GM12864 (cell line): ENCODE data around the gene STAMBPL1.

ENCODE experiments used
- DNase-seq: peaks from one replicate; pipeline ENCODE4 v3.0.0-alpha.2; 2011; ENCODE audit warnings: low read depth
- H3K4me3 ChIP-seq: 2 replicates; pipeline ENCODE4 v1.5.1; 2011; ENCODE audit warnings: mild to moderate bottlenecking, low read depth, low read length, control low read depth
- CTCF ChIP-seq: IDR thresholded peaks from 2 replicates; pipeline ENCODE4 v1.5.1; 2011; ENCODE audit warnings: low read depth, mild to moderate bottlenecking, moderate library complexity, low read length, control low read depth, inconsistent platforms; ENCODE audit errors: missing control alignments

STAMBPL1 gene

GRCh38 chr10:88933564-88933963 lies 53.5 kb downstream of the STAMBPL1 start:
- TF ChIP-seq CTCF: no peak
- DNase-seq: no peak
- H3K4me3 ChIP-seq: no peak overlapping the region

- H3K4me3 ChIP-seq: no peak overlapping the region
- peak; percentile 78 for DNase-seq
- TF ChIP-seq CTCF: peak; percentile 84
These were observed 55.0 kb downstream of the STAMBPL1 start for GRCh38 chr10:88934900-88935672.

DNA sequence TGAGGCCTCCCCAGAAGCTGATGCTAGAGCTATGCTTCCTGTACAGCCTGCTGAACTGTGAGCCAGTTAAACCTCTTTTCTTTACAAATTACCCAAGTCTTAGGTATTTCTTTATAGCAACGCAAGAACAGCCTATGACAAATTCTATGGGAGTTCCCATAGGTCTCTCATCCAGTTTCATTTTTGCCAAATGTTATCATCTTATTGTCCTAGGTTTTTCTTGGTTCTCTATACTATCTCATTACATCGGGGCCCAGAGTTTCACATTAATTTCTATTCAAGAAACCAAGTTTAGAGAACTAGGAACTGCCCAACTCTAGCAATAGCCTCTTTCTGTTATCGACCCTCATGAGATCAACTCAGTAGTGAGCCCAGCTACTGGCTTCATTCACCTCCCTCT lies 56.6 kb downstream of the STAMBPL1 start:
- TF ChIP-seq CTCF: no peak
- H3K4me3 ChIP-seq: no peak overlapping the region
- no peak for DNase-seq

DNA sequence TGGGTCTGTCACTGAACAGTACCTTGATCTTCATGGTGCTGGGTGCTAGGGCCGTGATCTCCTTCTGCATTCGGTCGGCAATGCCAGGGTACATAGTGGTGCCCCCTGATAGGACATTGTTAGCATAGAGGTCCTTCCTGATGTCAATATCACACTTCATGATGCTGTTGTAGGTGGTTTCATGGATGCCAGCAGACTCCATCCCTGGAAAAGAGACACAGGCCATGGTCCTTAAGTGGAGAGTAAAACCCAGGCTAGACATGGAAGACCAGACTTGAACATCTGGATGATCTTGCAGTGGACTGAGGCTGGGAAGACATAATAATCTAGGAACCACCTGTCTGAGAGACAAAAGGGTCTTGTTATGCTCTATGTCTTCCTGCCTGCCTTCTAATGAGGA lies 58.0 kb downstream of the STAMBPL1 start:
- DNase-seq: no peak
- H3K4me3 ChIP-seq: no peak overlapping the region
- TF ChIP-seq CTCF: no peak

DNA sequence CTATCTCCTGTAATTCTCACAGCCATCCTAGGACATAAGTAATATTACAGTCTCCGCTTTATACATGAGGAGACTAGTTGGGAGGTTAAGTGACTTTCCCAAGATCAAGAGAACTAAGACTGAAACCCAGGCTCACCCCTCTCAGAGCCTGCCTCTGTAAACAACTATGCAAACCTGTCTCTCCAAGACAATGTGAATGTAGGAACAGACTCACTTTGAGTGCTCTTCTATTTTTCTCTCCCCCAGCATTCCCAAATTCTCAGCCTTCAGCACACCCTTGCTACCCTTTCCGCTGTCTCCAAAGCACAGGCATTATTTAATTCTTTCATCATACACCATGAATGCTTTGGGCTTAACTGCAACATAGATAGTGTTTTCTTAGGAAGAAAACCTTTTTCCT lies 58.9 kb downstream of the STAMBPL1 start:
- H3K4me3 ChIP-seq: no peak overlapping the region
- TF ChIP-seq CTCF: no peak
- DNase-seq: no peak

GRCh38 chr10:88941026-88941425 lies 61.0 kb downstream of the STAMBPL1 start:
- DNase-seq: no peak
- TF ChIP-seq CTCF: no peak
- no peak overlapping the region for H3K4me3 ChIP-seq

DNA sequence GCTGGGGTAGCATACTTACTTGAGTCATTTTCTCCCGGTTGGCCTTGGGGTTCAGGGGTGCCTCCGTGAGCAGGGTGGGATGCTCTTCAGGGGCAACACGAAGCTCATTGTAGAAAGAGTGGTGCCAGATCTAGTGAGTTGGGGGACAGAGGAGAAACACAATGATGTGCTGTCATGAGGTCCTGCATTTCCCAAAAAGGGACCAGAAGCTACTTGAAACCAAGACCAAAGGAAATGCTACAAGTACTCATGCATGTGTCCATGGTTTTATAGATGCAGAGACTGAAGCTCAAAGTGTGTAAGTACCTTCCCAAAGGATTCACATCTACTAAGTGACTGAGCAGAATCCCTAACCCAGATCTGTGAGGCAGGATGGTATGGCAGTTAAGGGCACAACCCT lies 63.7 kb downstream of the STAMBPL1 start:
- TF ChIP-seq CTCF: no peak
- DNase-seq: no peak
- no peak overlapping the region for H3K4me3 ChIP-seq
